Stimulated activated naive CD8-positive, alpha-beta T cell treated with anti-CD3 and anti-CD28 coated beads, Interleukin-15, amount 100 ng/mL, for 72 hours (primary cell): ENCODE results near the gene ARHGAP18.
A peak's percentile ranks its signal among the peaks of the same experiment; 100 is the strongest.

ENCODE experiments used
- ATAC-seq: fragments of 150-1000 bp; cut with Tn5 transposase; 2 replicates; pipeline ENCODE4 v1.10.0; 2021; ENCODE audit warnings: mild to moderate bottlenecking, moderate library complexity
- DNase-seq, 2 donors: peaks; one replicate each; pipeline ENCODE4 v3.0.0; 2021 to 2022
- H3K27ac Mint-ChIP-seq, 2 donors: one replicate each; pipeline ENCODE4 v1.8.0; 2022; ENCODE audit warnings: mild to moderate bottlenecking in 2 of 2, mixed read lengths in 2 of 2, moderate library complexity in 2 of 2
- H3K27me3 Mint-ChIP-seq: one replicate; pipeline ENCODE4 v1.8.0; 2022; ENCODE audit warnings: mixed read lengths
- H3K4me1 Mint-ChIP-seq: one replicate; pipeline ENCODE4 v1.8.0; 2022; ENCODE audit warnings: mild to moderate bottlenecking, mixed read lengths
- H3K4me3 Mint-ChIP-seq, 2 donors: one replicate each; pipeline ENCODE4 v1.8.0; 2022; ENCODE audit warnings: mild to moderate bottlenecking in 2 of 2, mixed read lengths in 2 of 2, moderate library complexity in 1 of 2
- H3K9me3 Mint-ChIP-seq, 2 donors: one replicate each; pipeline ENCODE4 v1.8.0; 2022; ENCODE audit warnings: mixed read lengths in 2 of 2

The ARHGAP18 gene

DNA sequence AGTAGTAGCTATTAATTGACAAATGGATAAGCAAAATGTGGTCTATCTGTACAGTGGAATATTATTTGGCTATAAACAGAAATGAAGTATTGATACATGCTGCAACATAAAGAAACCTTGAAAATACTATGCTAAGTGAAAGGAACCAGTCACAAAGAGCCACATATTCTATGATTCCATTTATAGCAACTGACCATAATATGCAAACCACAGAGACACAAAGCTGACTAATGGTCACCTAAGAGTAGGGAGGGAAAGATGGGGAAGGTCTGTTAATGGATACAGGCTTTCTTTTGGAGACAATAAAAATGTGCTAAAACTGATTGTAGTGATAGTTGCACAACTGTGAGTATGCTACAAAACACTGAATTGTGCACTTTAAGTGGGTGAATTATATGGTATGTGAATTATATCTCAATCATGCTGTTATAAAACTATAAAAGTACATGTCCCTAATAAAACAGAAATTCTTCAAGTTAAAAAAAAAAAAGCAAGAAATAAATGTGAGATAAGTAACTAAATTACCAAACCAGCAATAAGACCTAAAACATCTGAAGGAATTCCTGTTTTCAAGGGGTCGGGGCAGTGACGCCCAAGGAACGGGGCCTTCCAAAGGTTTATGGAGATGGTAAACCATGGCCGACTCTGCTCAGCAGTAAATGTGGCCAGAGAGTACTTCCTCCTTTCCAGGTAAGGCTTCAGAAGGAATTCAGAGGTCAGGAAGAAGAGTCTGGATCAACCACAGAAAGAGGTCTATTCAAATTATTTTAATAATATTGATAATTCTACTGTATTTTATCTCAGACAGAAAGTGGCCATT is 75.4 kb downstream of the ARHGAP18 start:
- Mint-ChIP-seq H3K27me3 (no peaks in the 10 kb centered on the region), H3K4me3 (no peak overlapping the region), H3K4me1 (no peaks in the 10 kb centered on the region), H3K9me3 (no peaks in the 10 kb centered on the region), H3K27ac (no peak overlapping the region)
- DNase-seq (no peak), ATAC-seq (no peak)

DNA sequence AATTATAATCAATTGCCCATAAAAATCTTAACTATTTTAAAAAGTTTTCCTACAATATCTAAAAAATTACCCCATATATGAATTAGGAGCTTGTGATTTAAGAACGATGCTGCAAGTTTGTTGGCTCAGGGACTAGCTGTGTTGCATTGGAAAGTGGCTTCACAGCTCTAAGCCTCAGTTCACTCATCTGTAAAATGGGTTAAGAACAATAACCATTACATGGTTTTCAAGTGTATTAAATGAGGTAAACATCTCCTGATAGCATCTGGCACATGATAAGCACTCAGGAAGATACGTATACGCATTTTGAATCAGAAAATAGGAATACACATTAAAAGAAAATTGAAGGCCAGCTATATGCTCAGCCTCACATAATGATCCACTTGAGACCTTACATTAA is 76.4 kb downstream of the ARHGAP18 start:
- Mint-ChIP-seq H3K9me3 (no peaks in the 10 kb centered on the region), H3K27me3 (no peaks in the 10 kb centered on the region), H3K4me1 (no peaks in the 10 kb centered on the region), H3K27ac (no peak overlapping the region), H3K4me3 (no peak overlapping the region)
- ATAC-seq (no peak), DNase-seq (no peak)

DNA sequence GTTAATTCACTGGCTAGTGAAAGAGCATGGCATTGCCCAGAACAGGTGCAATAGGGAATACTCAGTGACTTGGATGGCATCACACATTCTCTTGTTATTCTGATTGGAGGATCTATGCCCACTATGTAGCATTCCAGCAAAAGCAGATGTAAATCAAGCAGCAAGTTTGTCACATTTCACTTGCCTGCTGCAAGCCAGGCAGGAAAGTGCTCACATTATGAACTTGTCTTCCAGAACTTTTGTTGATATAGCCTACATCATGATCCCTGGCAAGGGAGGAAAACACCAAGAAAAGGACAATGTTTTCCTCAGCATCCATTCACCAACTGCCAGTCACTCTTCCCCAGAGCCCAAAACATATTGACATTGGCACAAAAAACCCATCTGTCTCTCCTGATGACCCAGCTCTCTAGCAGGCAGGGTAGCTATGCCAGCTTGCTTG is 77.8 kb downstream of the ARHGAP18 start:
- DNase-seq (no peak), ATAC-seq (no peak)
- Mint-ChIP-seq H3K4me3 (no peak overlapping the region), H3K27ac (no peak overlapping the region), H3K27me3 (no peaks in the 10 kb centered on the region), H3K9me3 (no peaks in the 10 kb centered on the region), H3K4me1 (no peaks in the 10 kb centered on the region)

- no peak for ATAC-seq
- no peak overlapping the region for H3K27ac Mint-ChIP-seq
- no peak for DNase-seq
These were observed 78.9 kb downstream of the ARHGAP18 start for GRCh38 chr6:129631070-129631469.

DNA sequence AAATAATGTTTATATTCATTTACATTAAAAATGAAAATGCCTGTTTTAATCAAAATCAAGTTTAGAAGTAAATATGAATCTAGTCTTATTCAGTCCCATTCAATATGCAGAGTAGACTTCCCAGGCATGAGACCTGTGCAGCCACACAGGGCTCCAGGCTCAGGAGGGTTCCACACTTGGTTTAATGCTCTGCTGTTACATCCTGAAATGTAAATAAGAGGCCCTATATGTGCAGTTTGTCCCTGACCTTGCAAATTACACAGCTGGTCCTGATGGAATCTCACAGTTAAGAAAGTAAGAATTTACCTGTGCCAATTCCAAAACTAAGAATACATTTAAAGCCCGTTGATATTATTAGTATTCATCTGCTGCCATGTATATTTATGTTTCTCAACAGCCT is 79.4 kb downstream of the ARHGAP18 start:
- Mint-ChIP-seq H3K4me3 (no peak overlapping the region), H3K4me1 (no peaks in the 10 kb centered on the region), H3K27me3 (no peaks in the 10 kb centered on the region), H3K27ac (no peak overlapping the region), H3K9me3 (no peaks in the 10 kb centered on the region)
- no peak for ATAC-seq
- no peak for DNase-seq

More at GRCh38 chr6:129631070-129631469, 78.9 kb downstream of the ARHGAP18 start:
- Mint-ChIP-seq H3K9me3 (no peaks in the 10 kb centered on the region), H3K27me3 (no peaks in the 10 kb centered on the region), H3K4me1 (no peaks in the 10 kb centered on the region), H3K4me3 (no peak overlapping the region)

- no peak for ATAC-seq
These were observed 81.7 kb downstream of the ARHGAP18 start for GRCh38 chr6:129628101-129628815.

GRCh38 chr6:129624488-129624887 is 85.5 kb downstream of the ARHGAP18 start:
- Mint-ChIP-seq H3K27me3 (no peaks in the 10 kb centered on the region), H3K27ac (no peak overlapping the region), H3K9me3 (no peaks in the 10 kb centered on the region), H3K4me1 (no peaks in the 10 kb centered on the region), H3K4me3 (no peak overlapping the region)
- ATAC-seq (no peak), DNase-seq (no peak)

More at GRCh38 chr6:129628101-129628815, 81.7 kb downstream of the ARHGAP18 start:
- H3K9me3 Mint-ChIP-seq: no peaks in the 10 kb centered on the region
- H3K27ac Mint-ChIP-seq: peak overlapping the region in 1 of 2 donors; percentile 17
- H3K4me3 Mint-ChIP-seq: no peak overlapping the region
- DNase-seq: no peak
- no peaks in the 10 kb centered on the region for H3K27me3 Mint-ChIP-seq
- no peaks in the 10 kb centered on the region for H3K4me1 Mint-ChIP-seq

DNA sequence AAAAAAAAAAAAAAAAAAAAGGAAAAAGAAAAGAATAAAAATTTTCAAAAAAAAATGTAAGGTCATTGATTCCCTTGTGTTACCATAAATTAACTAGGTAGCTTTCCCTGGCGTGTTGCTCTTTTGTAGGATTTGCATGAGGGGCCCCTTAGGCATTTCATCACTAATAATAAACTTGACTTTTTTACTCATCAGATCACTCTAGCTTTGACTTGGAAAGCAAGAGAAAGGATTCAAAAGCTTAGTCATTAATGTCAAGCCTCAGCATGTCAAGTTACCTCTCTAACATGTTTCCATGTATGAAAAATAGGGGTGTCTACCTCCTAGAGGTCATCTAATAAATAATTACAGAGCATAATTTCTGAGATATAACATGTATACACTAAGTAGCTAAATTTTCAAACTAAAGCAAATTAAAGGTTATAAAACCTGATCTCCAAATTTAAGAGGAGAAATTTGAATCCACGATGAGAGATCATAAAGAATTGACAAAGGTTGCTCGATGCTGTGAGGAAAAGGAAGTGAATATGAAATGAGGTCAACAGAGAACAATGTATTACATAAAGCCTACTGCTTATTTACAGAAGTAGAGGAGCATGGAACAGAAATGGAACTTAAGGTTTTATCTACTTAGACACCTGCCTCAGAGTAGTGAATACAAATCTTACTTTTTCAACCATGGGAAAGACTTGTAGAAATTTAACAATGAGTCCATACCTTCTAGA is 86.8 kb downstream of the ARHGAP18 start:
- H3K27ac Mint-ChIP-seq: no peak overlapping the region
- H3K4me3 Mint-ChIP-seq: no peak overlapping the region
- peaks cover 0 to 5% of the 10 kb centered on the region in 2 donors for H3K9me3 Mint-ChIP-seq
- H3K27me3 Mint-ChIP-seq: no peaks in the 10 kb centered on the region
- no peaks in the 10 kb centered on the region for H3K4me1 Mint-ChIP-seq
- ATAC-seq (no peak), DNase-seq (no peak)

- H3K9me3 Mint-ChIP-seq: peaks cover 0 to 5% of the 10 kb centered on the region in 2 donors
- no peak for DNase-seq
- no peaks in the 10 kb centered on the region for H3K27me3 Mint-ChIP-seq
- H3K4me1 Mint-ChIP-seq: no peaks in the 10 kb centered on the region
- H3K4me3 Mint-ChIP-seq: no peak overlapping the region
- H3K27ac Mint-ChIP-seq: no peak overlapping the region
- no peak for ATAC-seq
These were observed 88.7 kb downstream of the ARHGAP18 start for GRCh38 chr6:129621252-129621651.

- Mint-ChIP-seq H3K4me3 (no peak overlapping the region), H3K27me3 (no peaks in the 10 kb centered on the region), H3K27ac (no peak overlapping the region), H3K4me1 (no peaks in the 10 kb centered on the region), H3K9me3 (peaks cover 0 to 5% of the 10 kb centered on the region in 2 donors)
- no peak for DNase-seq
- ATAC-seq: no peak
These were observed 89.8 kb downstream of the ARHGAP18 start for GRCh38 chr6:129620234-129620610.

- peak; percentile 70 for ATAC-seq
- no peaks in the 10 kb centered on the region for H3K27me3 Mint-ChIP-seq
- H3K27ac Mint-ChIP-seq: no peak overlapping the region
- H3K9me3 Mint-ChIP-seq: peaks cover 0 to 5% of the 10 kb centered on the region in 2 donors
- no peaks in the 10 kb centered on the region for H3K4me1 Mint-ChIP-seq
- no peak for DNase-seq
- H3K4me3 Mint-ChIP-seq: no peak overlapping the region
These were observed 90.3 kb downstream of the ARHGAP18 start for GRCh38 chr6:129619579-129620233.

- no peak overlapping the region for H3K27ac Mint-ChIP-seq
- no peak for DNase-seq
- H3K4me1 Mint-ChIP-seq: no peaks in the 10 kb centered on the region
- H3K27me3 Mint-ChIP-seq: no peaks in the 10 kb centered on the region
- peaks cover 0 to 5% of the 10 kb centered on the region in 2 donors for H3K9me3 Mint-ChIP-seq
- H3K4me3 Mint-ChIP-seq: no peak overlapping the region
- no peak for ATAC-seq
These were observed 92.0 kb downstream of the ARHGAP18 start for GRCh38 chr6:129617986-129618385.

DNA sequence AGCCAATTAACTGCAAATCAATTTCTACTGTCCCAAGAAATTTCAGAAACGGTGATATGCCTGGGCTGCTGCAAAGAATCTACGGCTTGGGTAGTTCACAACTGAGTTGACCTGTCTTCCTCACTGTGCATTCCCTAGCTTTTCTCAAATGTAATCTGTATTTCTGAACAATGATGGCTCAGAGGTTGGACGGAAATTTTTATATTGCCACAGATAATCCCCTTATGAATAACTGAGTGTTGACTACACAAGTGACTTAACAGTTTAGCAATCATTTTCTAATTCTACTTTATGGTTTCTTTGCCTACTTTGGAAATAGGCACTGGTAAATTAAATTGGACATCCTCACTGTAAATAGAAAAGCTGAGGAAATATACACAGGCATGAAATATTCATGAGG is 94.5 kb downstream of the ARHGAP18 start:
- no peak for ATAC-seq
- H3K9me3 Mint-ChIP-seq: peaks cover 0 to 5% of the 10 kb centered on the region in 2 donors
- no peaks in the 10 kb centered on the region for H3K27me3 Mint-ChIP-seq
- H3K4me3 Mint-ChIP-seq: no peak overlapping the region
- no peak for DNase-seq
- H3K27ac Mint-ChIP-seq: no peak overlapping the region
- no peaks in the 10 kb centered on the region for H3K4me1 Mint-ChIP-seq

DNA sequence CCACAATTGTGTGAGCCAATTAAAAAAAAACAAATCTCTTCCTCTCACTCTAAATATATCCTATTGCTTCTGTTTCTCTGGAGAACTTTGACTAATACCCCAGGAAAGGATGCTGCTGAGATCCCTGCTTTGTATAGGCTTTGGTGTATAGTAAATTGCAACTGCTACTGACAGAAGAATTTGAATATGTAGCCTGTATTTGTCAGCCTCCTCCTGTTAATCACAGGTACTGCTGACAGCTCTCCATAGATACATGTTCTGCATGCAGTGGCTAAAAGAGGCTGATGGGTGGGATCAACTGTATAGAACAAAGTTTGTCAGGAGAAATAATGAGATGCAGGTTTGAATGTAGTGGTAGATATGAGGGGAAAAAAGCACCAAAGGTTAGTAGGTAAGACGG is 95.0 kb downstream of the ARHGAP18 start:
- Mint-ChIP-seq H3K9me3 (peaks cover 0 to 5% of the 10 kb centered on the region in 2 donors), H3K4me3 (no peak overlapping the region), H3K27ac (no peak overlapping the region), H3K4me1 (no peaks in the 10 kb centered on the region), H3K27me3 (no peaks in the 10 kb centered on the region)
- DNase-seq (no peak), ATAC-seq (no peak)

DNA sequence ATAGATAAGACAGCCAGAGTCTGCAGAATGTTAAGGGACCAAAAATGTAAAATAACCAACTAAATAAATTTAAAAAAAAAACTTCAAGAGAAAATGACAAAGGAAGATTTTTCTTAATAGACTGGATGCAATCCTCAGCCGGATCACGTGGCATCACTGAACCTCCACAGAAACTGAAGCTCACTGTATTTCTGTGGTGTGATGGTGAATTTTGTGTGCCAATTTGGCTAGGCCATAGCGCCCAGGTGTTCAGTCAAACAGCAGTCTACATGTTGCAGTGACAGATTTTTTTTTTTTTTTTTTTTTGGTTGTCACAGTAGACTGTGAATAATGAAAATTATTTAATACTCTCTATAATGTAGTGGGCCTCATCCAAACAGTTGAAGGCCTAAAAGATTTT is 95.5 kb downstream of the ARHGAP18 start:
- Mint-ChIP-seq H3K4me3 (no peak overlapping the region), H3K27me3 (no peaks in the 10 kb centered on the region), H3K4me1 (no peaks in the 10 kb centered on the region), H3K27ac (no peak overlapping the region), H3K9me3 (peaks cover 0 to 5% of the 10 kb centered on the region in 2 donors)
- no peak for ATAC-seq
- DNase-seq: no peak
